HL-60 (cell line): ENCODE results near the gene MPO.

Source experiments
- DNase-seq, 2 experiments: peaks; one replicate each; pipeline ENCODE4 v3.0.0-alpha.2; 2010 to 2020; ENCODE audit warnings: low read depth in 1 of 2, low spot score in 1 of 2
- H3K27ac ChIP-seq: fragments of 250-450 bp; sonication (Bioruptor Pico); replicated peaks from 2 replicates; pipeline ENCODE4 v1.5.1; 2020; ENCODE audit warnings: mild to moderate bottlenecking, moderate library complexity
- H3K27me3 ChIP-seq: fragments of 250-450 bp; sonication (Bioruptor Pico); 2 replicates; pipeline ENCODE4 v1.5.1; 2021; ENCODE audit warnings: mild to moderate bottlenecking, moderate library complexity; ENCODE audit not compliant: insufficient read depth, poor library complexity, severe bottlenecking
- H3K4me3 ChIP-seq: replicated peaks from 2 replicates; pipeline ENCODE4 v1.5.1; 2011; ENCODE audit warnings: mild to moderate bottlenecking, control low read depth, low read length; ENCODE audit not compliant: insufficient read depth
- CTCF ChIP-seq: IDR thresholded peaks from one replicate; pipeline ENCODE4 v1.5.1; 2011; ENCODE audit warnings: low read length, control low read depth, inconsistent platforms; ENCODE audit not compliant: insufficient read depth
- GABPA ChIP-seq: IDR thresholded peaks from 2 replicates; pipeline ENCODE4 v1.6.1; 2012; ENCODE audit warnings: low read depth
- POLR2AphosphoS5 ChIP-seq: IDR thresholded peaks from 2 replicates; pipeline ENCODE4 v1.6.1; 2012; ENCODE audit warnings: low read depth
- REST ChIP-seq: IDR thresholded peaks from 2 replicates; pipeline ENCODE4 v1.6.1; 2012; ENCODE audit warnings: low read depth; ENCODE audit not compliant: insufficient replicate concordance
- SPI1 ChIP-seq: IDR thresholded peaks from 2 replicates; pipeline ENCODE4 v1.6.1; 2012; ENCODE audit warnings: low read depth, mild to moderate bottlenecking, borderline replicate concordance

Gene MPO

GRCh38 chr17:58276423-58276822 lies 4.3 kb downstream of the MPO start:
- Histone ChIP-seq H3K27ac (peak overlapping the region; percentile 99), H3K4me3 (peak overlapping the region; percentile 64), H3K27me3 (no peaks in the 10 kb centered on the region)
- no peak for DNase-seq
- no peak for TF ChIP-seq REST
- TF ChIP-seq GABPA, result no peak
- no peak for TF ChIP-seq SPI1
- peak; percentile 61 for TF ChIP-seq POLR2AphosphoS5
- no peak for TF ChIP-seq CTCF

GRCh38 chr17:58275417-58275816 lies 5.3 kb downstream of the MPO start:
- Histone ChIP-seq H3K4me3 (peak overlapping the region; percentile 64), H3K27me3 (no peaks in the 10 kb centered on the region), H3K27ac (peak overlapping the region; percentile 99)
- no peak for DNase-seq
- TF ChIP-seq SPI1 (no peak), POLR2AphosphoS5 (peak; percentile 91; the same call in 1 of the 2 replicates), REST (no peak)

- H3K27me3 ChIP-seq, result no peaks in the 10 kb centered on the region
- H3K27ac ChIP-seq, result peak overlapping the region; percentile 99
- no peak for TF ChIP-seq CTCF
- TF ChIP-seq REST, result peak; percentile 9
- peak; percentile 18; the same call in 1 of the 2 replicates for TF ChIP-seq SPI1
- TF ChIP-seq POLR2AphosphoS5, result peak; percentile 99
- DNase-seq, result peak in 1 of 2 experiments; percentile 52
- peak overlapping the region; percentile 22 for H3K4me3 ChIP-seq
Observed at GRCh38 chr17:58273453-58274104, 7.2 kb downstream of the MPO start.
